Raji (cell line): Measurements from ENCODE around the gene LGR5.

Experiments
- POLR2A ChIP-seq: IDR thresholded peaks from 2 replicates; pipeline ENCODE4 v1.6.1; 2011; ENCODE audit warnings: low read depth, low read length, control low read depth; ENCODE audit not compliant: insufficient read depth

Gene LGR5

DNA sequence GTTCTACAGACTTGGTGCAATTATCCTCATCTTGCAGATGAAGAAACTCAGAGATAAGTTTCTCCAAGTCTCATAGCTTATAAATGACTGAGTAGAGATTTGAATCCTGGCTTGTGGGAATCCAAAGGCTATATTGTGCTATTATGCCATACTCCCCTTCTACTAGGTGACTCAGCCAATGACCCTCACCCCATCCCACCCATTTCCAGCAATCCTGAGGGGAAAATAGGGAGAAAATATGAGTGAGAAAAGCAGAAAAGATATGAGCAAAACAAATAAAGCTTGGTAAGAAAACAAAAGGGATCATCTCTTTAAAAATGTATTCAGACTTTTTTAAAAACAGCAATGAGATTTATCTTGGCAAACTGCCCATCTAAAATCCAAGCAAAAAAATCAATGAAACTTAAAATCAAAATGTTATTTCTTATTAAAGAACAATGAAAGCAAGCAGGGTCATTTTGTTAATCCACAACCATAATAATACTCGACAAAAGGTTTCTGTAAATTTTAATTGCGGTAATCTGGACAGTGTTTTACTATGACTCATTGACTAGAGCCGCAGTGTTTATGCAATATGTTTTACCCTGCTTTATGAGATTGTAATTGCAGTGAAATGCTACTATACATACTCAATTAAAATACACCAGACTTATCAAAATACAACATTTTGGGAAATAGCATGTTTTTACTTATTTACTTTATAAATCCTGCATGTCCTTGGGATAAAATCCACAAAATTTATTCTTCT is 13.1 kb upstream of the LGR5 start:
- no peak for TF ChIP-seq POLR2A

DNA sequence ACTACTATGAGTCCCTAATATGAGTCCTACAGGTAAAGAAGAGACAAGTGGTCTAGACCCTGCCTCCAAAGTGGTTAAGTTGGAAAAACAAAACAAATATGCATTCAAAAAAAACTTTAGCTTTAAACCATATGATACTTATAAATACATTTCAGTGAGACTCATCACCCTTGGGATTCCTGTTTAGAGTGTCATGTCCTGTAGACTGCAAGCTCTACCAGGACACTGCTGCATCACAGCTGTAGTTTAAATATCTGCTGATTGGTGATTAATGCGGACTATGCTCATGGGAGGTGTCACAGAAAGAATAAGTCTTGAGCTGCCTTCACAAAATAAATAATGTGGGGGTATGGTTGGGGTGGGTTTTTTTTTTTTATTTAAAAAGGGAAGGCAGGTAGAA is 8.8 kb upstream of the LGR5 start:
- no peak for TF ChIP-seq POLR2A

DNA sequence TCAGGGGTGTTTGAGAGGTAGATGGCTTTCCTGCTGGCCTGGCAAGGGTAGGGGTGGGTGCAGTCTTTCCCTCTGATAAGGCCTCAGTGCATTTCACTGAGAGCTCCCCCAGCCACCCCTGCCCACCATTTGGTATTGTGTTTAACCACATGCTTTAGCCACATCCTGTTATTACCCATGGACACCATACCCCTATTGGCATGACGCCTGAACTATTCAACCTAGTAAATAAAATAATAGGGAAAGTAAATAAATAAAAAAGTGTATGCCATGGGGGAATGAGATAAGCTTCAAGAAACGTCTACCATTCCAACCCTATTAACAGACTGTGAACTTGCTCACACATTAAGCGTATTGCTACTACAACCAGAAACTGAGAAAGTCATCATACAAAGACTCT is 7.6 kb upstream of the LGR5 start:
- no peak for TF ChIP-seq POLR2A

DNA sequence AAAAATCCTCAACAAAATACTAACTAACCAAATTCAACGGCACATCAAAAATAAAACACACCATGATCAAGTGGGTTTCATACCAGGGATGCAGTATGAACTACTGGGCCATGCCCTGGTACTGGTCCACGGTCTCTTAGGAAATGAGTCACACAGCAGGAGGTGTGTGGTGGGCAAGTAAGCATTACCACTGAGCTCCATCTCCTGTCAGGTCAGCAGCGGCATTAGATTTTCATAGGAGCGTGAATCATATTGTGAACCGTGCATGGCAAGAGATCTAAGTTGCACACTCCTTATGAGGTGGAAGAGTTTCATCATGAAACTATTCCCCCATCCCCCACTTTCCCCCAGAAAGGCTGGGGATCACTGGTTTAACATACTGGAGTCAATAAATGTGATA is 6.7 kb upstream of the LGR5 start:
- no peak for TF ChIP-seq POLR2A

DNA sequence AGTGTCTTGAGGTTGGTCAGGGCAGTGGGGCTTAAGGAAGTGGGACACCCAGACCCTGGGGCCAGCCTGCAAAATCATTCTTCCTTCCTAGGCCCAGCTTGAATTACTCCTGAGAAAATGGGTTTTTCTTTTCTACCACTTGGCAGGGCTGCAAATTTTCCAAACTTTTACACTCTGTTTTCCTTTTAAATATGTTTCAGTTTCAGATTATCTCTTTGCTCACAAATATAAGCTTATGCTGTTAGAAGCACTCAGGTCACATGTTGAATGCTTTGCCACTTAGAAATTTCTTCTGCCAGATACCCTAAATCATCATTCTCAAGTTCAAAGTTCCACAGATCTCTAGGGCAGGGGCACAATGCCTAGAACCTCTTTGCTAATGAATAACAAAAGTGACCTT is 2.9 kb upstream of the LGR5 start:
- TF ChIP-seq POLR2A: no peak

DNA sequence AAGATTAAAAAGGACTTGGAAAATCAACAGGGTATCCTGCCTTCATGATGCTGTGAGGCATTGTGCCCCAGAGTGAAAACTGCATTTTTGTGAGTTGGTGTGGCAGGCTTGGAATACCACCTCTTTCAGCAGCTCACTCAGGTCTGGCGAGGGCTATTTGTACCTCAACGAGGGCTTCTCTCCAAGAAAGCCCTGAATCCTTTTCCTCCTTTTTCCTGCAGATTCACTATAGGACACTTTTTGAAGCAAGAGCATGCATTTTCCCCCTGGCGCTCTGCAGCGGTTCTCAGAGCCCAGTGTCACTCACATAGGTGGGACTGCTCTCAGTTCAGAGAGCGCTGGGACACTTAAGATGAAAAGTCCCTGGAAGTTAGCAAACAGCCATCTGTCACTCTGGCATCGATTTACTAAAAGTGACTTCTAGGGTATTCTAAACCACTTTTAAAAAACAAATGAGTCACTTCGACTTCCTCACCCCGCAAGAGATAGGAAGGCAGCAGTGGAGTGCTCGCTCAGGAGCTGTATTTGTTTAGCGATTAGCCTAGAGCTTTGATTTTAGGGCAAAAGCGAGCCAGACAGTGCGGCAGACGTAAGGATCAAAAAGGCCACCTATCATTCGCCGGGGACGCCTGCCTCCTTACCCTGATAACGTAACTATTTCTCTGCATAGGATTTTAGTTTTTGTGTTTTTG is 782 bp upstream of the LGR5 start:
- TF ChIP-seq POLR2A: no peak

DNA sequence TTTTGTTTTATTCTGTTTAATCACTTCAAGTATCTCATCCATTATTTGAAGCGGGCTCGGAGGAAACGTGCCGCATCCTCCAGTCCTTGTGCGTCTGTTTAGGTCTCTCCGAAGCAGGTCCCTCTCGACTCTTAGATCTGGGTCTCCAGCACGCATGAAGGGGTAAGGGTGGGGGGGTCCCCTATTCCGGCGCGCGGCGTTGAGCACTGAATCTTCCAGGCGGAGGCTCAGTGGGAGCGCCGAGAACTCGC is 311 bp upstream of the LGR5 start:
- TF ChIP-seq POLR2A: no peak

DNA sequence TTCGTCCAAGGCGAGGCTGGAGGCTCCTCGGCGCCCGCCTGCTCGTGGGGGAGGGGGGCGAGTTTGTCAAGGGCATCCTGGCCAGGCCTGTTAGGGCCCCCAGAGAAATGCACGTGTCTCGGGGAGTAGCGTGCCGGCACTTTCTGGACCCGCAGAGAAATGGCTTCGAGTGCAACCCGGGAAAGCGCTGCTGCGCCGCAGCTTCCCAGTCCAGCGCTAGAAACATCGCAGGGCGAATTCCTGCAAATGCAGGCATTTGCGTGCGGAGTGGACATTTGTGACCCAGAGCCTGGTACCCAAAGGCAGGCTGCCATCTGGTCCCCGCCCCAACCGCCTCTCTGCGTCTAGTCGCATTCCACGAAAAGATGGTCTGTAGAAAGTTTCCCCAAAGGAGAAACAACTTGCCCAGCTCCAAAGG is 756 bp downstream of the LGR5 start:
- no peak for TF ChIP-seq POLR2A

DNA sequence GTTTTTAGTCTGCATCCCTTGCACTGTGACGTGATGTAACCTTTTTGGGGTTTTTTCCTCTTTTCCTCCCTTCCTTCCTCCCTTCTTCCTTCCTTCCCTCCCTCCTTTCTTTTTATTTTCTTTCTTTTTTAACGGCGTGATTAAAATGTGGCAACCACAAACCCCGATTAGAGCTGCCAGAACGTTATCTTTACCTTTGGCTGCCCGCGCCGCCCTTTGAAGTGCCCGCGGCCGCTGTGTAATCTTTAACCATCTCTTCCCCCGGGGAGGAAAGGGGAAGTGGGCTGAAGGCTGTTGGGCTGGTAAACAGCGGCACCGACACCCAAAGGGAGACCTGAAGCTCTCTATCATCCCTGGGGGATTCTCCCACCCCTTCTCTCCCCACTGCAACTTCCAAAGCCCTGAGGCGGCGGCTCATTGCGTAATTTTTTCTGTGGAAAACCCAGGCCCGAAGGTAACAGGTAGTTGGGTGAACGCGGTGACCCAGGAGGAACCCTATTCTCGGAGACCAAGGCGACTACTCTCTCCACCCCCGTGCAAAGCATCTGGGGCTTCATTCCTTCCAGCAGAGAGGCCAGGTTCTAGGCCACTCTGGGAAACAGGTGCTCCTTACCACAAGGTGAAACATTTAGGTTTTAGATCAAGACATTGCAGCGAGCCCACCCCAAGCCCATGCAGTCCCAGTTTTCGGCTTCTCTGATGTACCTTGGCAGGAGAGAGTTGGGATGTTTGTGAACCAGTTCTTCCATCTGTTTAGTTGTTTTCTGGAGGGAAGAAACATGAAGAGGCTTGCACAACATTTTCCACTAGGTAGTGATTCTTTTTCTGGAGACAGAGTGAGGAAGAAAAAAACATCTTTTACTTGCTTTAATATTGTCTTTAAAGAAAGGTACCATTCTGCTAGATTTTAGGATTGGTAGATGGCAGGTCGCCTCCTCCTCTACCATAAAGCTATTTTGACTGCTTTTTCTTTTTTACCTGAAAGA is 1.5 kb downstream of the LGR5 start:
- TF ChIP-seq POLR2A: no peak

DNA sequence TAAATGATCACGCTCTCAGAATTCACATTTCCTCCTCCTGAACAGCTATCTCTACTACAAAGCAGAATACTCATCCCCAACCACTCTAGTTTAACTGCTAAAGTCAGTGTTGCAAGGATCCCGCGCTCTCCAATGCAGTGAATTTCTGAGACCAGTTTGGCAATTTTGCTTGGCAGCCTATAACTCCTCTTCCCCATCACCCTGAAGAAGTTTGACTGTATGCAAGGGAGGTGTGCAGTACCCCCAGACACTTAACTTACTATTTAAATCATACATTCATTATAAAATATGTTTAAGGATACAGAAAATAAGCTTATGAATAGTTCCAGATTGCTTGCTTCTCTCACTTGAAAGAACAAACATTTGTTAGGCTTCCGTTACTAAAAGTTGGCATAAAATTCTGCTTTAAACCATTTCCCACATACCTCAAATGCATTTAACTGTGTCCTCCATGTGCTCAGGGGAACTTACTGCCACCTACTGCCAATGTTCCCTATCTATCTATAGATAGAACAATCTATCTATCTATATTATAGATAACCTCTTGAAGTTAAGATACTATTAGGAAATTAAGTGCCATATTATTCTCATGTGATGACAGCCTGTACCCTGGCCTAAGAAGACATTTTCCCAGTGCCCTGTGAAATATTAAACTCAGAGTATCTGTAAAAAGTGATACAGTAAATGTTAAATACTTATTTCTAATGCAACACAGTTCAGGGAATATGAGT is 2.4 kb downstream of the LGR5 start:
- no peak for TF ChIP-seq POLR2A

DNA sequence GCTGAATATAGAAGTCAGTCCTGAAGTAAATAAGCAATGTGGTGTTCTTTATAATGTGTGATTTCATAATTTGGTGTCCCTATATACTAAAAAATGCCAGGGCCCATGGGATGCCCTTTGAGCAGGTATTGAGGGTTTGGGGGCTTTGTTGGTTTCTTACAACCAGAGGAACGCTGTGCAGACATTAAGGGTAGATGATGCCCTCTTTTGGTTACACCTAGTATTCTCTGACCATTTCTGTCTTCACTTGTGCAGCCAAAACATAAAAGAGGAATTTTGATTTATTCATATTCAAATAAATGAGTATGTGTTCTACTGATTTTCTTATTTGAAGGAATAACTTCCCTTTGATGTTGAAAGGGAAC is 3.0 kb downstream of the LGR5 start:
- no peak for TF ChIP-seq POLR2A

DNA sequence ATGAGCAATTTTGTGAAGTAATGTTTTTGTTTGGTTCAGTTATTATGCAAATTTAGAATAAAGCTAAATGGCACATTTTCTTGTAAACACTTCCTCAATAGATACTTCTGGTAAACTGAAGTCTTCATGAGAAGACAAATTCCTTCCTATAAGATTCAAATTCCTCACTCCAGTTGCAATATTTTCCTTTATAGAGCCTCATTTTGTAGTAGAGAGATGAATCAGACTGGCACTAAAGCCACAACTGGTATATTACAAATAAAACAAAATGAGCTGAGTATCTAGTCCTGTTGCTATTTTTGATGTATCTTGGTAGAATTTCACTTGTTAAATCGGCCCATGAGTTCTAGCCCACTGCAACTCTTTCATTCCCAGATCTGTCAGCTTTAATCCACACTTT is 5.5 kb downstream of the LGR5 start:
- no peak for TF ChIP-seq POLR2A

DNA sequence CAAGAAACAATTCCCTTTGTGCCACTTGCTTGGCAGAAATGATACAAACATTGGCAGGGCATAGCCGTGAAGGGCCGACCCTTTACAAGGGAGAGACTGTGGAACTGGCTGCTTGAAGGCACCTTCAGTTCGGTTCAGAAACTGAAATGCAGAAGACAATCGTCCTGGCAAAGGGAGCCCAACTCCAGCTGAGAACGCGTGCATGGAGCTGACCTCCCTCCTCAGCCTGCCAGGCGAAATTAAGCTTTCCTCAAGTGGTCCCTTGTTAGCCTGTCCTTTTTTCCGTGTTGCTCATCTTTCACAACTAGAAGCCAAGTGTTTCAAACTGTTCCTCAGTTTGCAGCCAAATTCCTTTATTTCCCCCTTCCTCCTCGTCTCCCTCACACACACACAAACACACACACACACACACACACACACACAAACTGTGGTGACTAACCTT is 8.1 kb downstream of the LGR5 start:
- no peak for TF ChIP-seq POLR2A

DNA sequence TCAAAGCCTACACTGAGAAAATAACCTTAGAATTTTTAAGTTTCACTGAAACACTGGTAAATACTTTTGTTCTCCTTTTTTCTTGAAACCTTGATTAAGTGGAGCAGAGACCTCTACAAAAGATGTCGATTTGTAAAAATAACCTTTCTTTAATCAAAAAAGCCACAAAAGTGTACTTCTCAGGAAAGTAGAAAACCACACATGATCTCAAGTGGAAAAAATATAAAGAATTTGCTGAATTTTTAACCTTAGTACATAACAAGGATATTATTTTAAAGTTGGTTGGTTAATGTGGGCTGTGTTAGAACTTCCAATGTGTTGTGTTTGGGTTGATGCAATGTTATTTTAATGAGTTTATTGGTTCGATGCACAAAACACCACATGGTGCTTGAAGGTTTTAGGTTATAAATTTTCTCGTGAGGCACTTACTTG is 8.6 kb downstream of the LGR5 start:
- TF ChIP-seq POLR2A: no peak

DNA sequence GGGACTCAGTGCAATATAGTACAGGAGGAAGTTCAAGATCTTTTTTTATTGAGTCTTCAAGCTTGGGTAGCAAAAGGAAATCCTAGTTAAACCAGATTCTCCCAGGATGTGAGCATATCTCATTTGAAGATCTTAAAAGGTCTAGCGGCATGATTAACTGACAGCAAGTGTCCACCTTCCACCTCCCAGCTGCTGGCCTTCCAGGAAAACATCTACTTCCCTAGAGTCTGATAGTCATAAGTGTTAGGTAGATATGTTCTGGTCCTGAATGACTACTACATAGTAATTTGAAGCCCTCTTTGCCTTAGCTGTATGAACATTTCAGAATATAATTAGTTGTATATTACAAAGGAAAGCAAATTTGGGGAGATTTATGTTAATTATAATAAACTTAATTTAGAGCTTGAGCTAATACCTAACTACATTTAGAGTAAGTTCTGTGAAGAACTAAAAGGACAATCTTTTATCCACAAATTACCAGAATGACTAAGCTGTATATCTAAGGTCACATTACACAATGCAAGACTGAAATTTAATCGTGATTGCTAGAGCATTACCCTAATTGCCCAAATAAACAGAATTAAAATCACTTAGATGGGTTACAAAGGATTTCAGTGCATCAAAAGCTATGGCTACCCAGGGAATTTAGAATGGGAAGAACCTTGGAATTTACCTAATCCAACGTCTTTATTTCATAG is 9.9 kb downstream of the LGR5 start:
- TF ChIP-seq POLR2A: no peak

DNA sequence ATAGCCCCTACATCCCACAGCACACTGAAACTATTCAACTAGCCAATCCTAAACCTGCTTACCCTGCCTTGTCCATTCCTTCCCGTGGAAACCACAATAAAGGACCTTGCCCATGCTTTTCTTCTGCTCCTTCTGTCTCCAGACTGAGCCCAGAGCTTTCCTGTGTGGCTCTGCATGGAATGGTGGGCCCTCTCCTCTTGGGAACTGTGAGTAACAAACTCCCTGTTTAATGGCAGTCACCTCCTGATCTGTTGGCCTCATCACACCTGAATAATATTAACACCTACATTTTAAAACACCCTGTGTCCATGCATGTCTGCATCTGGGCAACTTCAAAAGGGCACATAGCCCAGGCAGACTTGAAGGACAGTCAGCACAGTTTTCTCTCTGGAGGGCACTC is 12.4 kb downstream of the LGR5 start:
- TF ChIP-seq POLR2A: no peak
